IPS-NIHi7 (cell line): Measurements from ENCODE around the gene UROS.

Experiments used
- DNase-seq: peaks from one replicate; pipeline ENCODE4 v3.0.0; 2012; ENCODE audit warnings: mixed read lengths; ENCODE audit errors: extremely low spot score

The UROS gene

GRCh38 chr10:125836746-125837145, 13.7 kb upstream of the UROS start:
- DNase-seq, result no peak

- no peak for DNase-seq
These were observed 5.3 kb upstream of the UROS start for GRCh38 chr10:125828311-125828710.

- no peak for DNase-seq
These were observed 4.1 kb upstream of the UROS start for GRCh38 chr10:125827133-125827532.

GRCh38 chr10:125824736-125825135, 1.7 kb upstream of the UROS start:
- no peak for DNase-seq

GRCh38 chr10:125823663-125824251, 699 bp upstream of the UROS start:
- no peak for DNase-seq

GRCh38 chr10:125820701-125821100, 2.4 kb downstream of the UROS start:
- no peak for DNase-seq

GRCh38 chr10:125817337-125817946, 5.6 kb downstream of the UROS start:
- no peak for DNase-seq

GRCh38 chr10:125816548-125816947, 6.5 kb downstream of the UROS start:
- DNase-seq, result no peak

GRCh38 chr10:125815764-125816163, 7.3 kb downstream of the UROS start:
- no peak for DNase-seq

GRCh38 chr10:125812128-125812750, 10.8 kb downstream of the UROS start:
- no peak for DNase-seq

GRCh38 chr10:125811251-125811650, 11.8 kb downstream of the UROS start:
- no peak for DNase-seq

GRCh38 chr10:125808047-125808446, 15.0 kb downstream of the UROS start:
- DNase-seq, result no peak

GRCh38 chr10:125802739-125803138, 20.3 kb downstream of the UROS start:
- no peak for DNase-seq

- no peak for DNase-seq
These were observed 20.9 kb downstream of the UROS start for GRCh38 chr10:125802131-125802530.

GRCh38 chr10:125801574-125801973, 21.5 kb downstream of the UROS start:
- no peak for DNase-seq

GRCh38 chr10:125799451-125800182, 23.4 kb downstream of the UROS start:
- no peak for DNase-seq

- no peak for DNase-seq
These were observed 24.9 kb downstream of the UROS start for GRCh38 chr10:125797994-125798662.

- no peak for DNase-seq
These were observed 25.6 kb downstream of the UROS start for GRCh38 chr10:125797424-125797823.

GRCh38 chr10:125795637-125796190, 27.3 kb downstream of the UROS start:
- DNase-seq, result no peak

GRCh38 chr10:125795128-125795527, 27.9 kb downstream of the UROS start:
- no peak for DNase-seq

GRCh38 chr10:125792342-125793300, 30.4 kb downstream of the UROS start:
- DNase-seq, result no peak
